Mononuclear cell (primary cell): ENCODE results near the gene FOXC1. TPM values are rescaled to one million over a fixed set of nuclear protein-coding genes. Genes with fewer than 3 reads are reported as not detected.

Source experiments
- H3K27me3 ChIP-seq: 2 replicates; pipeline ENCODE4 v1.6.0; 2011; ENCODE audit warnings: low read length, control low read depth; ENCODE audit not compliant: insufficient read depth
- H3K4me1 ChIP-seq: 2 replicates; pipeline ENCODE4 v1.5.1; 2011; ENCODE audit warnings: mild to moderate bottlenecking, low read length, control low read depth; ENCODE audit not compliant: insufficient read depth
- H3K4me3 ChIP-seq: 2 replicates; pipeline ENCODE4 v1.5.1; 2011; ENCODE audit warnings: mild to moderate bottlenecking, low read length, moderate library complexity
- H3K9me3 ChIP-seq: 2 replicates; pipeline ENCODE4 v1.5.1; 2011; ENCODE audit warnings: low read depth, mild to moderate bottlenecking, control low read depth, low read length
- total RNA-seq: library from RNA; depleted of rRNA; stranded (reverse); fragments of >200 nt; gene quantifications from one replicate; pipeline ENCODE4 v1.2.3, GENCODE V29; 2012

Gene FOXC1
- total RNA-seq, 1 donor, result 0.10 TPM

GRCh38 chr6:1591926-1592325 lies 17.8 kb upstream of the FOXC1 start:
- no peak overlapping the region for H3K4me3 ChIP-seq
- no peaks in the 10 kb centered on the region for H3K4me1 ChIP-seq
- H3K9me3 ChIP-seq, result no peaks in the 10 kb centered on the region
- peaks cover 12% of the 10 kb centered on the region for H3K27me3 ChIP-seq

DNA sequence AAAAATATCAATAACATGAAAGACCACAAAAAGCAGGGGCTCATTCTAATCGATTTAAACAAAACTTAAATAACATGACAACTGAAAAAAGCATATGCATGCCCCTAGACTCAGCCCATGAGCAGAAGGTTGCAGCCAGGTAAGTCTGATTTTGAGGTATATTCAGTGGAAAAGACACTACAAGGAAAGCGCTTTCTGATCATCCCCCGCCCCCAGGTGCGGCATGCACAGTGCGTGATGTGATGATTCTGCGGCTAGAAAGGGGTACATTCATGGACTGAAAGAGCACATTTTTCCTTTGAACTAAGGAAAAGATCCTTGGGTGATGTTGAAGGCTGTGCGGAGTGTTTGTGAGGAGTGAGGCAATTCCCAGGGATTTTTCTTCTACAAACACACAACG lies 16.9 kb upstream of the FOXC1 start:
- Histone ChIP-seq H3K27me3 (peaks cover 21% of the 10 kb centered on the region), H3K4me3 (no peak overlapping the region), H3K4me1 (no peaks in the 10 kb centered on the region), H3K9me3 (no peaks in the 10 kb centered on the region)

DNA sequence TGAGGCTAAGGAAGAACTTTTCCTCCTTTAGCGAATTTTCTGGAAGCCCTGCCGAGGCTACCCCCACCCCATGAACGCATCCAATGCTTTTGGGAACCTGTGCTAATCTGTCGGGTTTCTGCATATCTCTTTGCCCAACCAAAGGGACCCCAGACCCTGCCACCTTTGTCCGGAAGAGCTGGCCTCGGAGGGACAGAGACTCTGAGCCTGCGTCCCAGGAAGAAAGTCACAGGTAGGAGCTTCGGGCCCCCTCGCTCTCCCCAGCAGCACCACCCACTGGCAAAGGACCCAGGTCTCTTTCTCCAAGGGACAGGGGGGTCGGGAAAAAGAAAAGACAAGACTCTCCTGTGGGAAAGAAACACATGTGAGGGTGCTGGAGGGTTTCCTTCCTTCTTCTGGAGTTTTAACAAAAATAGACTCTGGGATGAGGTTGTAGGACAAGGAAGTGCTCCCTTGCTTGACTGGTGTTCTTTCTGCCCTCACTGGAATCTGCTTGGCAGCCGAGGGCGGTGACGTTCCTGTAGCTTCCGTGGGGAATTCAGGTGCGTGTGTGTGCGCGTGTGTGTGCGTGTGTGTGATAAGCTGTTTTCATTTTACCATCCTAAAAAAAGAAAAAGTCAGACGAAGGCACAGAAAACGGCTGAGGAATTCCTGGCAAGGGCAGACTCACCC lies 16.3 kb upstream of the FOXC1 start:
- Histone ChIP-seq H3K27me3 (peaks cover 25% of the 10 kb centered on the region), H3K4me3 (no peak overlapping the region), H3K4me1 (no peaks in the 10 kb centered on the region)

DNA sequence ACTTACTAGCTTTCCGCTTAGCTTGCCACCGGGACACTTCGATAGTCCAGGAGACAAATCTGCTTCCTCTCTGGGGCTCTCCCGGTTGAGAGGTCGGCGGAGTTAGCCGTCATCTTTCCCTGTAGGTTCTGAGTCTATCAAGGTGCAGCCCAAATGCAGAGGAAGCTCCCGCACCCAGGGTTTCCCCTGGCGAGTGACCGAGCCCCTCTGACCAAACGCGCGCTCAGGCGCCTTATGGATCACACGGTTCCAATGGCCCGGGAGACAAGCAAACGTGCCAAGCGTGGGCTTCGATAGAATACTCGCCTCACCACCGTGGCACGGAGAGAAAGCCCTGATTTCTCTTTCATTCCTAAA lies 15.8 kb upstream of the FOXC1 start:
- Histone ChIP-seq H3K27me3 (peaks cover 25% of the 10 kb centered on the region), H3K4me1 (no peaks in the 10 kb centered on the region), H3K9me3 (no peaks in the 10 kb centered on the region), H3K4me3 (no peak overlapping the region)

More for the DNA sequence above, 16.3 kb upstream of the FOXC1 start:
- H3K9me3 ChIP-seq, result no peaks in the 10 kb centered on the region

DNA sequence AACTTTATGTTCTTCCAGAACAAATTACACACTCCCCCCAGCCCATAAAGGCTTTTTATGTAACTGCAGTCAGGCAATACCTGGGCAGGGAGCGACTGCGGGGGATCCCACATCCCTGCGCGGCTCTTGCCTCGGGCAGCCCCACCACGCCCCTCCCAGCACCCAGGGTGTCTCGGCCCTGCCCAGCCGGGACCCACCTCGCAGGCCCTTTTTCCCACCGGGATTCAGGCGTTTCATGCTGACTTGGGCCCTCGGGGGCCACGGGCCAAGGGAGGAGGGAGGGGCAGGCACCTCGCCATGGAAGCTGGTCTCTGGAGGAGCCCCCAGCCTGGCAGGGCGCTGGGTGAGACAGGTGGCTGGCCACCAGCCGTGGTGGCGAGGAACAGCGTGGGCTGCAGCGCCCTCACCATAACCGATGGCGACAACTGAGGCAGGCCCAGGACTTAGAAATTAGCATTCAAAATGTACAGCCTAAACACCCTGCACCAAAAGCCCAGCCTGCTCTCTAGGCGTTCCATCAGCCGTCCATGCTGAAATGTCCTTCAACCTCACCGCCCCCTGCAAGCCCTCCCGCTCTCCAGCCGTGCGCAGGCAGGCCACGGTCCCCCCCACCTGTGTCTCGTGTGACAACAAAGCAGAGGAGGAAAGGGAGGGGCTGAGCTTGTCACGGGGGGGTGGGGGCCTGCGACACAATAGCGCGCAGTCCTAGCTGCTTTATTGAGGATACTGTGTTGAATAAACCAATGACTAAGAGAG lies 15.1 kb upstream of the FOXC1 start:
- Histone ChIP-seq H3K4me3 (no peak overlapping the region), H3K27me3 (peaks cover 30% of the 10 kb centered on the region), H3K4me1 (no peaks in the 10 kb centered on the region), H3K9me3 (no peaks in the 10 kb centered on the region)

DNA sequence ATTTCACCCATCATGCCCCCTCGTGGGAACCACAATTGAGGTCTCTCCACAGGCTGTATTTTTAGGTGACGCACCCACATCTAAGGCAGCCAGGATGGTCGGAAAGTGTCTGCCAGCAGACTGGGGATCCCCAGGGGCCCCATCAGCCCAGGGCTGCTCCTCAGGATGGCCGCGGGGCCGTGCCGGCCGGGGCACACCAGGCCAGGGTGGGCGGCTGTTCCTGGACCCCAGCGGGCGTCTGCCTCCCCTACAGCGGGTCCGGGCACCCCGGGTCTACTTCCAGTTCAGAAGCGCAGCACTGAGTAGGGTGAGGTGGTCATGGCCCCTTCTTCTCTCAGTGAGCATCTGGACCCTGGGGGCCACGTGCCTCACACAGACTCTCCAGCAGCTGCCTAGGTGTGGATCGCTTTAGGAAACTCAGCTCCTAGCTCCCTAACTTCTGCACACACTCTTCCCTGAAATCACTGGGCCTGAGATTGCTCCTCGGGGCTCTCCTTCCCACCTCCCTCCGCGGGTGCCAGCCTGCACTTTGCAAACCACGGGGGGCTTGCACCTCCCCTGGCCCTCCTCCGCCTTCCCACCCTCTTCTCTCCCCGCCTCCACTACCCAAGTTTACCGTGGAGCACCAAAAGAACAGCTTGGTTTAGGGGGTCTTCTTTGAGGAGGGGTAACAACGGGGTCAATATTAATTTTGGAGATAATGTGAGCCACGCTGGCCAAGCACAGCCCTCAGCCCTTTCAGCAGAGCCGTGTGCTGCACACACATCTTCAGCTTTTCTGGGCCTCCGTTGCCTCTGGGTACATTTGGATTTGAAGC lies 14.2 kb upstream of the FOXC1 start:
- no peak overlapping the region for H3K4me3 ChIP-seq
- H3K4me1 ChIP-seq, result no peaks in the 10 kb centered on the region
- no peaks in the 10 kb centered on the region for H3K9me3 ChIP-seq
- peaks cover 38% of the 10 kb centered on the region for H3K27me3 ChIP-seq

GRCh38 chr6:1596088-1596852 lies 13.4 kb upstream of the FOXC1 start:
- Histone ChIP-seq H3K9me3 (no peaks in the 10 kb centered on the region), H3K4me3 (no peak overlapping the region), H3K4me1 (no peaks in the 10 kb centered on the region), H3K27me3 (peaks cover 46% of the 10 kb centered on the region)

DNA sequence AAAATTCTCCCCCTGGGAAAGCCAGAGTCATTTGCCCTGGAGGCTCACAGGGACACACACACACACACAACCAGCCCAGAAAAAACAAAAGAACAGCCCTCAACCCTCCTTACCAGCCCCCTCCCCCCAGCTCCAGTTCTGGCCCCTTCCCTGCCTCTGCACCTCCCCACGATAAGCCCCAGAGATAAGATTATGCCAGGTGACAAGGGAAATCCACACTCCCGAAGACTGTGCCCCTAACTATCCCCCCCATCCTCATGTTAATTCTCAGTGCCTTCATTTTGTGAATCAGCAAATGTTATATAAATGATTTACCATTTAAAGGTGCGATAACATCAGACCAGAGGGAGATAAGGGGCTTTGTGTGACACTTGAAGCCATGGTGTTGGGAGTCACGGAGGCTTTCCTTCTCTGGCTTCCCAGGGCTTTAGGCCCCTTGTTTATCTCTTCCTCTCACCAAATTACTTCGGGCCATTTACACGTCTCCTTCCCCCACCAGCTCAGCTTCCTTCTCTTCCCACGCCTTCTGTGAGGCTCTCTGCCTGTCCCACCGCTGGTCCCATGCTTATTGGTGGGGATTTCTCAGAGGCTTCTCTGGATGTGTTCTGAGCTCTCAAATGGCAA lies 12.5 kb upstream of the FOXC1 start:
- Histone ChIP-seq H3K4me3 (no peak overlapping the region), H3K9me3 (no peaks in the 10 kb centered on the region), H3K4me1 (no peaks in the 10 kb centered on the region), H3K27me3 (peaks cover 56% of the 10 kb centered on the region)

- Histone ChIP-seq H3K4me3 (no peak overlapping the region), H3K9me3 (no peaks in the 10 kb centered on the region), H3K27me3 (peaks cover 63% of the 10 kb centered on the region), H3K4me1 (no peaks in the 10 kb centered on the region)
Observed at GRCh38 chr6:1597924-1598323, 11.8 kb upstream of the FOXC1 start.

GRCh38 chr6:1598433-1598832 lies 11.3 kb upstream of the FOXC1 start:
- peaks cover 68% of the 10 kb centered on the region for H3K27me3 ChIP-seq
- no peaks in the 10 kb centered on the region for H3K4me1 ChIP-seq
- H3K9me3 ChIP-seq, result no peaks in the 10 kb centered on the region
- no peak overlapping the region for H3K4me3 ChIP-seq

DNA sequence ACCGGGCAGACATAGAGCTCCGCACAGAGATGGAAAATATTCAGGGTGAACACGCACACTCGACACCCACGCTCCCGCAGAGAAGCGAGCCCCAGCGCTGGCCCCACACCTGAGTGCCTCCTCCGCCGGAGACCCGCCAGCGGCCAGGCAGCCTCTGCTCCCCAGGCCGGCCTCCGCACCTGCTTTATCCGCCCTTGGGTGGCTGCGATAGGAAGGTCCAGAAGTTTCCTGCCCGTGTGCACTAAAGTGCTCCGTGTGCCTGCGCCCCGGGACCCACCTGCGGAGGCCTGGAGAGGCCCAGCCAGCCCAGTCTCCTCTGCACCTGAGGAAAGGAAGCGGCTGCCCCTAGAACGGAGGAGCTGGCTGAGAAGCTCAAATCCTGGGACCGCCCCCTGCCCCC lies 10.8 kb upstream of the FOXC1 start:
- H3K27me3 ChIP-seq, result peaks cover 72% of the 10 kb centered on the region
- no peak overlapping the region for H3K4me3 ChIP-seq
- no peaks in the 10 kb centered on the region for H3K9me3 ChIP-seq
- H3K4me1 ChIP-seq, result no peaks in the 10 kb centered on the region

DNA sequence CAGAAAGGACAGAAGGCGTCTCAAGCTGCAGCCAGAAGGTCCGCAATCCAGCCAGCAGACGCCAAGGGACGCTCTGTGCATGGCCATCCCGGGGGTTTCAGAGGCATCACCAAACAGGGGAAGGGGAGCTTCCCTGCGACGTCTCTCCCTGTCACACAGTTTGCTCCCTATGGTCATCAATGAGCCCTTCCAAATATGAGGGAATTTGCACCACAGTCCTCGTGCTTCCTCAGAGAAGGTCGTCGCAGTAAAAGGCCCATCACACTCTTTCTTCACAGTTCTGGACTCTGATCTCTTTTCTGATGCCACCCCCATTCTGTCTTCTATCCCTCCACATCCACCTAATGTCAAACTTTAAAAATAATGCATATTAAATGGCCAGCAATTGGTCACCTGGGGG lies 10.2 kb upstream of the FOXC1 start:
- Histone ChIP-seq H3K27me3 (peaks cover 78% of the 10 kb centered on the region), H3K4me1 (peaks cover 5% of the 10 kb centered on the region), H3K4me3 (no peak overlapping the region), H3K9me3 (no peaks in the 10 kb centered on the region)

- Histone ChIP-seq H3K4me3 (no peak overlapping the region), H3K9me3 (no peaks in the 10 kb centered on the region), H3K27me3 (peaks cover 86% of the 10 kb centered on the region), H3K4me1 (peaks cover 12% of the 10 kb centered on the region)
Observed at GRCh38 chr6:1600063-1600763, 9.5 kb upstream of the FOXC1 start.

DNA sequence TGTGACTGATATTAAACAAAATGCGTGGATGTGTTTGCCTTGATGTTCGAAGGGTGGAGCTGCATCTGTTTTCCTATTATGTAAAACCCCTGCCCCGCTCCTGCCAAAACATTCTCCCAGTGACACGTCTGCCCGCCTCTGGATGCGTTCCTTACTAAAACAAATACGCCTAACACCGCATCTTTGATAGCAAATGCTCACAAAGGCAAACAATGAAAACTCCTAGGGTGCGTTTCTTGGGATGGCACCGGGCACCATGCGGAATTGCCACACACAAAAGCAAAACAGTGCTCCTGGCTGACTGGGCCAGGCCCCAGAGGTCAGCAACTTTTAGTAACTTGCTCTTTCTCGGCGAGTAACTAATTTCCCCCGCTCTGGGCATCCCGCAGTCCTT lies 9.0 kb upstream of the FOXC1 start:
- Histone ChIP-seq H3K4me1 (peaks cover 17% of the 10 kb centered on the region), H3K4me3 (no peak overlapping the region), H3K27me3 (peaks cover 90% of the 10 kb centered on the region), H3K9me3 (no peaks in the 10 kb centered on the region)
